Motor neuron (in vitro differentiated cells): ENCODE measurements around the gene CAMSAP3. TPM values are rescaled to one million over a fixed set of nuclear protein-coding genes. Genes with fewer than 3 reads are reported as not detected.
A peak's percentile ranks its signal among the peaks of the same experiment; 100 is the strongest.
"Not testable (repeated sequence)": the region's sequence is repeated elsewhere in the genome, so short reads cannot be mapped to it uniquely, and the experiment has no call there.

ENCODE experiments used
- ATAC-seq, 8 experiments: fragments of 200-7000 bp; cut with Tn5 transposase; replicated peaks in 6 of 8; 2 replicates each; pipeline ENCODE4 v1.8.0; 2021; ENCODE audit warnings: mild to moderate bottlenecking in 8 of 8, moderate library complexity in 8 of 8
- H3K27ac ChIP-seq, 2 donors: fragments of 250-450 bp; sonication (Bioruptor Pico); 2 replicates each; pipeline ENCODE4 v1.9.0; 2021; ENCODE audit warnings: antibody characterized with exemption in 2 of 2, mild to moderate bottlenecking in 2 of 2, moderate library complexity in 1 of 2
- H3K4me1 ChIP-seq, 2 donors: fragments of 250-450 bp; sonication (Bioruptor Pico); replicated peaks in 1 of 2; 2 replicates each; pipeline ENCODE4 v1.6.1; 2021; ENCODE audit warnings: antibody characterized with exemption in 2 of 2, mild to moderate bottlenecking in 2 of 2, moderate library complexity in 1 of 2
- H3K4me3 ChIP-seq, 5 donors: fragments of 250-450 bp; sonication (Bioruptor Pico); 2 replicates each; pipeline ENCODE4 v1.9.0; 2021; ENCODE audit warnings: antibody characterized with exemption in 5 of 5, mild to moderate bottlenecking in 5 of 5, moderate library complexity in 4 of 5
- WGBS, 10 experiments: fragments of 450-650 bp; shearing (Covaris generic); methylation state at CpG; one replicate each; pipeline ENCODE4 v1.0.0; 2022; 5-methylcytosine and 5-hydroxymethylcytosine counted together
- in situ Hi-C, 9 experiments: fragments of 400-800 bp; cut with MboI; loops; one replicate each; pipeline ENCODE4 v1.15.0; 2021; ENCODE audit warnings: low sequenced_read_pairs in 9 of 9, low pct_unique_long_range_greater_than_20kb in 2 of 9; ENCODE audit not compliant: unreplicated experiment in 9 of 9
- total RNA-seq, 8 experiments: library from RNA; unstranded; fragments of 300-600 nt; gene quantifications; 2 replicates each; pipeline versions ENCODE4 v1.2.3 to v1.2.4, GENCODE V29; 2022

Gene CAMSAP3
- total RNA-seq, 8 experiments from 2014 or later = 0.46 to 7.9 (median 4.3) TPM

DNA sequence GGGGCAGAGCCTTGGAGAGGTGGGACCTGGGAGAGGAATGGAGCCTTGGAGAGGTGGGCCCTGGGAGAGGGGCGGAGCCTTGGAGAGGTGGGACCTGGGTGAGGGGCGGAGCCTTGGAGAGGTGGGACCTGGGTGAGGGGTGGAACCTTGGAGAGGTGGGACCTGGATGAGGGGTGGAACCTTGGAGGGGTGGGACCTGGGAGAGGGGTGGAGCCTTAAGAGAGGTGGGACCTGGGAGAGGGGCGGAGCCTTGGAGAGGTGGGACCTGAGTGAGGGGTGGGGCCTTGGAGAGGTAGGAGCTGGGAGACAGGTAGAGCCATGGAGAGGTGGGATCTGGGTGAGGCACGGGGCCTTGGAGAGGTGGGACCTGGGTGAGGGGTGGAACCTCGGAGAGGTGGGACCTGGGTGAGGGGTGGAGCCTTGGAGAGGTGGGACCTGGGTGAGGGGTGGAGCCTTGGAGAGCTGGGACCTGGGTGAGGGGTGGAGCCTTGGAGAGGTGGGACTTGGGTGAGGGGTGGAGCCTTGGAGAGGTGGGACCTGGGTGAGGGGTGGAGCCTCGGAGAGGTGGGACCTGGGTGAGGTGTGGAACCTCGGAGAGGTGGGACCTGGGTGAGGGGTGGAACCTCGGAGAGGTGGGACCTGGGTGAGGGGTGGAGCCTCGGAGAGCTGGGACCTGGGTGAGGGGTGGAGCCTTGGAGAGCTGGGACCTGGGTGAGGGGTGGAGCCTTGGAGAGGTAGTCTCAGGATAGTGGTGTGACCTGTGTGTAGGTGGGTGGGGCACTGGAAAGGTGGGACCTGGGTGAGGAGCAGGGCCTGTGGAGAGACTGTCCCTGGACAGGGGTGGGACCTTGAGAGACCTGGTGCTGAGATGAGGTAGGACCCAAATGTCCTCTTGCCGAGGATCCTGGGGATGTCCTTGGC lies 48.2 kb downstream of the CAMSAP3 start:
- not testable (repeated sequence) for ATAC-seq
- WGBS, 10 experiments = 71% methylated on average over 1 of the region's 10 CpGs; no CpG with 5 or more reads in 9 of the 10 experiments

DNA sequence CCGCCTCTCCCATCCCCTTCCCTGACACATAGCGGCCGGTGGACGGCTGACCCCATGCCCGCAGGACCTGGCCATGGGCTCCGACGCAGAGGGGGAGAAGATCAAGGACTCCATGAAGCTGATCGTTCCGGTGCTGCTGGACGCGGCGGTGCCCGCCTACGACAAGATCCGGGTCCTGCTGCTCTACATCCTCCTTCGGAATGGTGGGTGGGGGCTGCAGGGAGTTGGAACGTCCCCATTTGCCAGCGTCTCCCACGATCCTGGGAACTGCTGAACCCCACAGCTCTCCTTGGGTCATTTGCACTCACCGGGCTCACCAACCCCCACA lies 48.9 kb downstream of the CAMSAP3 start:
- no peak overlapping the region for H3K4me3 ChIP-seq
- no peak for ATAC-seq
- no peak overlapping the region for H3K27ac ChIP-seq
- no peaks in the 10 kb centered on the region for H3K4me1 ChIP-seq
- 60 to 100% (median 95%) methylated on average over 2 to 14 of the region's 20 CpGs; no CpG with 5 or more reads in 7 of the 10 experiments for WGBS, 10 experiments
- in situ Hi-C loops = no loop called here

More for the DNA sequence above, 48.2 kb downstream of the CAMSAP3 start:
- H3K4me1 ChIP-seq, in situ Hi-C loops, H3K4me3 ChIP-seq, H3K27ac ChIP-seq: not testable (repeated sequence)

DNA sequence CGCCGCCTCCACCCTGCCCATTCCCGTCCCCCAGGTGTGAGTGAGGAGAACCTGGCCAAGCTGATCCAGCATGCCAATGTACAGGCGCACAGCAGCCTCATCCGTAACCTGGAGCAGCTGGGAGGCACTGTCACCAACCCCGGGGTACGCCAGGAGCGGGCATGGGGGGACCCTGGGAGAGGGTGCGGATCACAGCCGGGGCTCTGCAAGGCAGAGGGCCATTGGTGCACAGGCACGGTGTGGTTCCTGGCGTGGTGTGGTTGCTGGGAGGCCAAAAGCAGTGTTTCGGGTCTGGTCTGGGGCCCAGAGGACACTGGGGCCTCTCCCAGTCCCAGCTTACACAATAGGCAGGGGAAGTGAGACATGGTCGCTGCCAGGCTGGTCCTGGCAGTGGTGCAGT lies 49.5 kb downstream of the CAMSAP3 start:
- no peak for ATAC-seq
- in situ Hi-C loops = no loop called here
- no peak overlapping the region for H3K4me3 ChIP-seq
- no peaks in the 10 kb centered on the region for H3K4me1 ChIP-seq
- H3K27ac ChIP-seq = no peak overlapping the region
- WGBS, 10 experiments = 100% methylated on average over 2 of the region's 14 CpGs; no CpG with 5 or more reads in 9 of the 10 experiments

DNA sequence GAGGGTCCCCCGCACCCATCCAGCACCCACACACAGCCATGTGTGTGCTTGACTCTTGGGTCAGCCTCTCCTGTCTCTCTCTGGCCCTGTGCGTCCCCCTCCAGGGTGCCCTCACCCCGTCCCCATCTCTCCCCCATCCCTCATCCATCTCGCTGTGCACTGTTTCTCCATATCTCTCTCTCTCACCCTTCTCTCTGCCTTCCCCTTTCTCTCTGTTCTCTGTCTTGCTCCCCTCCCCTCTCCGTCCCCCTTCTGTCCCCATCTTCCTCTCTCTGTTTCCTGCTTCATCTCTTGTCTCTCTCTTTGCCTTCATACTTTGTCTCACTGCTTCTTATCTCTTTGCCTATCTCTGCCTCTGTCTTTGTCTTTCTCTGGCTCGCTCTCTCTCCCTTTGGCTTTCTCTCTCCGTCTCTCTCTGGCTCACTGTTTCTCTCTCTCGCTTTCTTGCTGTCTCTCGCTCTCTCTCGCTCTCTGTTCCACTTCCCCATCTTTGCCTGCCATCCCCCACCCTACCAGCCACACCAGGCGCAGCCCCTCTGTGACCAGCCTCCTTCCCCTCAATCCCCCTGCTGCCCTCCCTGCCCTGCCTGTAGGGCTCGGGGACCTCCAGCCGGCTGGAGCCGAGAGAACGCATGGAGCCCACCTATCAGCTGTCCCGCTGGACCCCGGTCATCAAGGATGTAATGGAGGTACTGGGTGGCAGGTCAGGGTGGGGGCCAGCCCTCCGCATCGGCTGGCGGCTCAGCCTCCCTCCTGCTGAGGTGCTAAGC lies 50.2 kb downstream of the CAMSAP3 start:
- no peak for ATAC-seq
- WGBS, 10 experiments = 44 to 74% (median 61%) methylated on average over 3 to 7 of the region's 20 CpGs; no CpG with 5 or more reads in 4 of the 10 experiments
- no peak overlapping the region for H3K27ac ChIP-seq
- in situ Hi-C loops = no loop called here
- no peak overlapping the region for H3K4me3 ChIP-seq
- no peaks in the 10 kb centered on the region for H3K4me1 ChIP-seq

DNA sequence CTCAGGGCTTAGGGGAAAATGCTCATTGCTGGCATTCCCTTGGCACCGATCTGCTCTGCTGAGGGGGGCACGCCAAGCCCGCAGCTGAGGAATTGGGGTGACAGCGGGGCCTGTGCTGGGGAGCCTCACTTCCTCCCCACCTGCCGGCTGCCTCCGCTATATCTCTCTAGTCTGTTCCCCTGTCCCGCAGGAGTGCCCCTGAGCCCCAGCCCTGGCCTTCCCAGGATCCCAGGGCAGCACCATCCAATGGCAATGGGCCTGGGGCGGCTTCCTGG lies 50.7 kb downstream of the CAMSAP3 start:
- Histone ChIP-seq H3K4me1 (no peaks in the 10 kb centered on the region), H3K27ac (no peak overlapping the region), H3K4me3 (no peak overlapping the region)
- WGBS, 10 experiments = no CpG with 5 or more reads among the region's 8 CpGs
- no peak for ATAC-seq
- in situ Hi-C loops = no loop called here

DNA sequence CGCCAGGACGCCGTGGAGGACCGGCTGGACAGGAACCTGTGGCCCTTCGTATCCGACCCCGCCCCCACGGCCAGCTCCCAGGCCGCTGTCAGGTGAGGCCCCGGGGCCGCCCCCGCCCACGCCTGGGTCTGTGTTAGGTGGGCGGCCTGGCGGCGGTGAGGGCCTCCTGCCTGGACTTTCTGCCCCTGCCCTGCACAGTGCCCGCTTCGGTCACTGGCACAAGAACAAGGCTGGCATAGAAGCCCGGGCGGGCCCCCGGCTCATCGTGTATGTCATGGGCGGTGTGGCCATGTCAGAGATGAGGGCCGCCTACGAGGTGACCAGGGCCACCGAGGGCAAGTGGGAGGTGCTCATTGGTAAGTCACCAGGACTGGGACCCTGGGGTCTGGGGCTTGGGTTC lies 51.5 kb downstream of the CAMSAP3 start:
- no CpG with 5 or more reads among the region's 26 CpGs for WGBS, 10 experiments
- in situ Hi-C loops = no loop called here
- peak in 1 of 8 experiments; percentile 18 for ATAC-seq
- Histone ChIP-seq H3K4me3 (no peak overlapping the region), H3K27ac (no peak overlapping the region), H3K4me1 (no peaks in the 10 kb centered on the region)

DNA sequence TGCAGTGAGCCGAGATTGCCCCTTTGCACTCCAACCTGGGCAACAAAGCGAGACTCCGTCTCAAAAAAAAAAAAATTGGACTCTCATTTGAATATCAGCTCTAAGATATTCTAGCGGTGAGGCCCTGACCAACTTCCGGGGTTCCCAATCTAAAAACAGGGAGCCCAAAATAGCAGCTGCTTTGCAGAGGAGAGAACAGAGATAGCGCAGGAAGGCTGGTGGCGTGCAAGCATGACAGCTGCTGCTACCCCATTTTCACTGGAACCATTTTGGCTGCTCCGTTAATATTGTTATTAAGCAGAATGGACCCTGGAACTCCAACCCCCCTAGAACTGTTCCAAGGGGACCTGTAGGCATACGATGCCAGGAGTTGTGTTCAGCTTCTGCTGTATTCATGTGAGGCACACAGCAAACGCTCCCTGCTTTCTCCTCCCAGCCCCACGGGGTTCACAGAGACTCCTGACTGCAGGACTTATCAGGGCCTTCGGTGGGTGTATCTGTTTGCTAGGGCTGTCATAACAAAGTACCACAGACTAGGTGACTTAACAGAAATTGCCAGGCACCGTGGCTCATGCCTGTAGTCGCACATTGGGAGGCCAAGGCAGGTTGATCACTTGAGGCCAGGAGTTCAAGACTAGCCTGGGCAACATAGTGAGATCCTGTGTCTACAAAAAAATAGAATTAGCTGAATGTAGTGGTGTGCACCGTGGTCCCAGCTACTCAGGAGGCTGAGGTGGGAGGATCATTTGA lies 52.8 kb downstream of the CAMSAP3 start:
- 0 to 82% (median 72%) methylated on average over 1 to 7 of the region's 15 CpGs; no CpG with 5 or more reads in 2 of the 10 experiments for WGBS, 10 experiments

DNA sequence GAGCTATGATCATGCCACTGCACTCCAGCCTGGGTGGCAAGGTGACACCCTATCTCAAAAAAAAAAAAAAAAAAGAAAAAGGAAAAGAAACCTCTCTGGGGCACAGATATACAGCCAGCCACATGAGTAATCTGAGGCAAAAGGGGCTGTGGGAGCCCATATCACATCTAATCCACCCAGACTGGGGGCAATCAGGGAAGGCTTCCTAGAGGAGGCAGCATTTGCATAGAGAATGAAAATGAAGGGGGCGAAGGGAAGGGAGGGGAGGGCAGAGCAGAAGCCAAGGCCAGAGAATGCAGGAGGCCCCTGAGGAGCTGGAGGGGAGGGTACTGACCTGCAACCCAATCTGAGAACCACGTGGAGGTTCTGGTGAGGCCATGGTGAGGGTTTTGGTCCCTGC lies 54.5 kb downstream of the CAMSAP3 start:
- WGBS, 10 experiments = 0 to 33% methylated on average over 1 to 2 of the region's 2 CpGs; no CpG with 5 or more reads in 8 of the 10 experiments
- H3K4me1 ChIP-seq = no peaks in the 10 kb centered on the region
- in situ Hi-C loops = loop anchor here in 1 of 9 experiments (25.0 kb wide), 1 partner anchor 88 kb away; no protein-coding TSS in a partner anchor
- ATAC-seq = no peak
- H3K27ac ChIP-seq = no peak overlapping the region
- H3K4me3 ChIP-seq = no peak overlapping the region

More for the DNA sequence above, 52.8 kb downstream of the CAMSAP3 start:
- no peak for ATAC-seq
- H3K4me1 ChIP-seq = no peaks in the 10 kb centered on the region
- in situ Hi-C loops = no loop called here
- H3K4me3 ChIP-seq = no peak overlapping the region
- no peak overlapping the region for H3K27ac ChIP-seq

DNA sequence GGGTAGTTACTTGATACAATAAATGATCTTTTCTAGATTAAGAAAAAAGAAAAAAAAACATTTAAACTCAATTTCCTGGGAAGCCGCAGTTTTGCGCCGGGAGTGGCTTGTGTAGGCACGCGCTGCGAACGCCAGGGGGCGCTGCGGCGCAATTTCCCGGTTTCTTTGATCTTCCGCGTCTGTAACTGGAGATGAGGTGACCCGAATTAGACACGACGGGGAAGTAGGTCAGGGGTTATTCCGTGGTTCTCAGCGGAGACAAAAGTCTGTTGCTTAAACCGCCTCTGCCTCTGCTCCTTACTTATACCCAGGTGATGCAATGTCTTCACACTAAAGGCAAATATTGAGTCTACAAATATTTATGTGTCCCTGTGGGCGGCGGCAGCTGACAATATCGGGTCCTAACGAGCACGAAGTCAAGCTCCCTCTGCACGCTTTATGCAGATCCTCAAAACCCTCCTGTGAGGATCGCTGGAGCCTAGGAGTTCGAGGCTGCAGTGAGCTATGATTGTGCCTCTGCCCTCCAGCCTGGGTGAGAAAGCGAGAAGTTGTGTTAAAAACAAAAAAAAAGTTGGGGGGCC lies 56.5 kb downstream of the CAMSAP3 start:
- peak; percentile 66 to 88 (median 78) for ATAC-seq
- 0 to 20% (median 6%) methylated on average over 2 to 27 of the region's 28 CpGs; no CpG with 5 or more reads in 2 of the 10 experiments for WGBS, 10 experiments
- peak overlapping the region in 2 of 5 donors; percentile 6 for H3K4me3 ChIP-seq
- no peaks in the 10 kb centered on the region for H3K4me1 ChIP-seq
- in situ Hi-C loops = loop anchor here in 1 of 9 experiments (25.0 kb wide), 1 partner anchor 90 kb away; no protein-coding TSS in a partner anchor
- H3K27ac ChIP-seq = no peak overlapping the region

DNA sequence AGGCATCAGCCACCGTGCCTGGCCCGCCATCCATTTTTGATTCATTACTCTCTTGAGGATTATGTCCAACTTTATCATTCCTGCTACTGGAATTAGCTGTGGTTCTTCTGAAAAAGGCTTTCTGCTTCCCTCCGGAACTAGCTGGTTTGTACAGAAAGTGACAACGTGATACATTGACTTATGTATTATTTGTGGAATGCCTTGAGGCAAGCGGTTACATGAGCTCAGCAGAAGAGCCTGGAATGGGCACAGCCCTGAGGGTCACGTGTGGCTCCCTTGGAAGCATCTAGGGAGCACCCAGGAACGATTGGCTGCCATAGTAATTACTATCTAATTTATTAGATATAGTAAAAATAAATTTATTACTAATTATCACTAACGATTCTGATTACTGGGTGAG lies 58.7 kb downstream of the CAMSAP3 start:
- in situ Hi-C loops = loop anchor here in 1 of 9 experiments (25.0 kb wide), 1 partner anchor 92 kb away; no protein-coding TSS in a partner anchor
- ATAC-seq = peak; percentile 52 to 88 (median 78)
- no peaks in the 10 kb centered on the region for H3K4me1 ChIP-seq
- H3K27ac ChIP-seq = no peak overlapping the region
- WGBS, 10 experiments = 0 to 80% (median 31%) methylated on average over 1 to 8 of the region's 8 CpGs; no CpG with 5 or more reads in 2 of the 10 experiments
- H3K4me3 ChIP-seq = no peak overlapping the region

DNA sequence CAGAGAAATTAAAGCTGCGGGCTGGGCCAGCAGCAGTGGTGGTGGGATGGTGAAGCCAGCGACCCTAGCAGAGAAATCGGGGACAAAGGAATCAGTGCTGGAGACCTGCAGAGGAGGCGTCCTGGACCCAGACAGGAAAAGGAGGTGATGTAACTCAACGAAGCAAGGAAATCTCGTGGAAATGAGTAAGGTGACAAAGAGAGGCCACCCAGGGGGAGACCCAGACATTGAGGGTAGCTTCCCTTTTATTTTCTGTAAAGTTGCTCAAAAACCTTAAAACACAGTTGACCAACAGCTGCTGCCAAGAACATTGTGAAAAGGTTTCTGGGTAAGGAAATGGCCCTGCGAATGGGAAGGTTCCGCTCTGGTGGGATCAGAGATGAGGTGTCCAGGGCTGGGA lies 59.9 kb downstream of the CAMSAP3 start:
- Histone ChIP-seq H3K4me1 (no peaks in the 10 kb centered on the region), H3K4me3 (no peak overlapping the region), H3K27ac (no peak overlapping the region)
- ATAC-seq = no peak
- in situ Hi-C loops = loop anchor here in 1 of 9 experiments (25.0 kb wide), 1 partner anchor 93 kb away; no protein-coding TSS in a partner anchor
- 0 to 100% (median 60%) methylated on average over 1 to 7 of the region's 8 CpGs; no CpG with 5 or more reads in 2 of the 10 experiments for WGBS, 10 experiments

DNA sequence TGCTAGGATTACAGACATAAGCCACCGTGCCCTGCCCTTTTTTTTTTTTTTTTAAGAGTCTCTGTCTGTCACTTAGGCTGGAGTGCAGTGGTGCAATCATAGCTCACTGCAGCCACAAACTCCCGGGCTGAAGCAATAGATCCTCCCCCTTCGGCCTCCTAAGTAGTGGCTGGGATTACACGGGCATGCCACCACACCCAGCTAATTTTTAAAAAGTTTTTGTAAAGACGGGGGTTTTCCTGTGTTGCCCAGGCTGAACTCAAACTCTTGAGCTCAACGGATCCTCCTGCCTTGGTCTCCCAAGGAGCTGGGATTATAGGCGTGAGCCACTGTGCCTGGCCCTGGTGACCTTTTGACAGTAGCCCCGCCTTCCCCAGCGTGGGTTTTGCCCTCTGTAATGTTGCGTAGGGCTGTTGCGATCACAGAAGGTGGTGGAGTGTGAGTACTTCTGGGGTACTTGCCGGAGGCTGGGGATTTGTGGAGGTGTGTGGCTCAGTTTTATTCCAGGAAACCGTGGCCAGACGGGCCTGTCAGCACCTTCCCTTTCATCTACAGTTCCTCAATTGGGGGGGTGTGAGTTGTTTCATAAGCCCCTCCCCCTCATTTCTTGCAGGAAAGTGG lies 61.6 kb downstream of the CAMSAP3 start:
- Histone ChIP-seq H3K27ac (no peak overlapping the region), H3K4me3 (no peak overlapping the region), H3K4me1 (no peaks in the 10 kb centered on the region)
- in situ Hi-C loops = loop anchor here in 1 of 9 experiments (25.0 kb wide), 1 partner anchor 95 kb away; no protein-coding TSS in a partner anchor
- ATAC-seq = peak in 1 of 8 experiments; percentile 46
- WGBS, 10 experiments = 30 to 90% (median 60%) methylated on average over 2 to 7 of the region's 14 CpGs; no CpG with 5 or more reads in 1 of the 10 experiments
